GM12878 (cell line): ENCODE measurements around the gene KRTAP10-7. TPM values are rescaled to one million over a fixed set of nuclear protein-coding genes. Genes with fewer than 3 reads are reported as not detected.

Experiments used
- ATAC-seq: fragments of 200-7000 bp; cut with Tn5 transposase; 3 replicates; pipeline ENCODE4 v1.9.1; 2020; ENCODE audit warnings: mild to moderate bottlenecking, moderate library complexity
- BruUV-seq: library from RNA; stranded (reverse); fragments of 400-500 nt; replicated peaks from 2 replicates; lab custom pipeline; 2021; lab: Mats Ljungman, UMichigan
- CTCF ChIA-PET: fragments of 300-600 bp; sonication (Branson Sonifier 250); formaldehyde crosslinking; extraction: SDS; loops from one replicate; lab custom pipeline; 2021; ENCODE audit warnings: inconsistent platforms; lab: Yijun Ruan, JAX
- POLR2A ChIA-PET: fragments of 350-600 bp; formaldehyde crosslinking; extraction: SDS; loops from one replicate; lab custom pipeline; 2021; ENCODE audit warnings: inconsistent platforms; lab: Charles Lee
- RAD21 ChIA-PET: fragments of 300-600 bp; sonication (Branson Sonifier 250); formaldehyde crosslinking; loops from one replicate; lab custom pipeline; 2023; ENCODE audit warnings: antibody characterized with exemption; ENCODE audit not compliant: unreplicated experiment; lab: Charles Lee
- SMC1A ChIA-PET: fragments of 300-600 bp; sonication (Branson Sonifier 250); formaldehyde crosslinking; loops from one replicate; lab custom pipeline; 2023; ENCODE audit not compliant: unreplicated experiment, uncharacterized antibody; lab: Charles Lee
- DNase-seq: peaks from one replicate; pipeline ENCODE4 v3.0.0-alpha.2; 2011; ENCODE audit warnings: low read depth, low spot score
- FAIRE-seq: peaks from 3 replicates; lab custom pipeline; 2011; peaks lifted over from hg19 to GRCh38; lab: Jason Lieb, UNC
- H2AFZ ChIP-seq: 2 replicates; pipeline ENCODE4 v1.6.0; 2011; ENCODE audit warnings: low read depth, low read length, control low read depth; ENCODE audit not compliant: control insufficient read depth
- H3K27ac ChIP-seq: 2 replicates; pipeline ENCODE4 v1.5.1; 2011; ENCODE audit warnings: control low read depth; ENCODE audit not compliant: control insufficient read depth, insufficient read depth
- H3K27me3 ChIP-seq, 2 experiments: replicated peaks in 1 of 2; 2 replicates each; pipeline versions ENCODE4 v1.6.0 to v1.6.1; 2011; ENCODE audit warnings: low read length in 1 of 2; ENCODE audit not compliant: control insufficient read depth in 2 of 2, insufficient read depth in 2 of 2
- H3K36me3 ChIP-seq, 2 experiments: 2 replicates each; pipeline ENCODE4 v1.5.1; 2011; ENCODE audit warnings: low read length in 1 of 2; ENCODE audit not compliant: control insufficient read depth in 2 of 2, insufficient read depth in 2 of 2
- H3K4me1 ChIP-seq: 2 replicates; pipeline ENCODE4 v1.6.1; 2011; ENCODE audit warnings: mild to moderate bottlenecking, low read length, moderate library complexity, mixed read lengths; ENCODE audit not compliant: control insufficient read depth, insufficient read depth
- H3K4me2 ChIP-seq: 2 replicates; pipeline ENCODE4 v1.6.0; 2011; ENCODE audit warnings: control low read depth; ENCODE audit not compliant: control insufficient read depth, insufficient read depth
- H3K4me3 ChIP-seq: fragments of 200-600 bp; sonication (generic); 2 replicates; pipeline ENCODE4 v1.5.1; 2016
- H3K79me2 ChIP-seq: 2 replicates; pipeline ENCODE4 v1.6.0; 2011; ENCODE audit warnings: low read length; ENCODE audit not compliant: control insufficient read depth, insufficient read depth
- H3K9ac ChIP-seq: 2 replicates; pipeline ENCODE4 v1.8.0; 2011; ENCODE audit warnings: low read length, control low read depth, mixed read lengths; ENCODE audit not compliant: control insufficient read depth, insufficient read depth
- H3K9me3 ChIP-seq: replicated peaks from 3 replicates; pipeline ENCODE4 v1.5.1; 2011; ENCODE audit warnings: mild to moderate bottlenecking, low read length; ENCODE audit not compliant: control insufficient read depth, insufficient read depth
- H4K20me1 ChIP-seq: 2 replicates; pipeline ENCODE4 v1.6.0; 2011; ENCODE audit not compliant: control insufficient read depth, insufficient read depth
- POLR2A ChIP-seq: IDR thresholded peaks from 2 replicates; pipeline ENCODE4 v1.6.1; 2011; ENCODE audit warnings: low read depth, mild to moderate bottlenecking, low read length
- SP1 ChIP-seq: IDR thresholded peaks from one replicate; pipeline ENCODE4 v1.6.1; 2011; ENCODE audit warnings: low read depth, low read length
- WGBS: methylation state at CpG from one replicate; pipeline ENCODE4 v1.1.6; 2016; ENCODE audit warnings: low lambda C conversion rate; ENCODE audit not compliant: insufficient replicate concordance, insufficient coverage; ENCODE audit errors: missing lambda C conversion rate; 5-methylcytosine and 5-hydroxymethylcytosine counted together
- in situ Hi-C: fragments of 300-500 bp; cut with MboI; formaldehyde crosslinking; loops from 9 replicates; pipeline ENCODE4 v1.14.3; 2018; ENCODE audit warnings: mixed read lengths
- intact Hi-C: fragments of 100-400 bp; cut with micrococcal nuclease; formaldehyde crosslinking; loops from one replicate; pipeline ENCODE4 v1.14.2; 2022; ENCODE audit not compliant: unreplicated experiment
- polyA plus RNA-seq, 11 experiments: library from polyadenylated mRNA; depleted of rRNA in 4 of 11; unstranded in 6 of 11; stranded (reverse) in 5 of 11; fragments of >200 nt; fragmentation: Nextera tagmentation in 4 of 11; fragmentation: Illumina TruSeq in 1 of 11; extraction: Ambion mirVana in 4 of 11; extraction: Trizol in 1 of 11; gene quantifications; 1 replicate in 1 of 11; 2 replicates in 10 of 11; pipeline versions ENCODE4 v1.2.1 to v1.2.3, GENCODE V29; 2011 to 2016; ENCODE audit warnings: inconsistent platforms in 2 of 11, missing spikeins in 2 of 11, low read depth in 1 of 11
- total RNA-seq, 4 experiments: library from RNA; depleted of rRNA in 3 of 4; stranded (reverse); fragments of >200 nt in 3 of 4; fragmentation: Illumina TruSeq in 1 of 4; extraction: Trizol in 1 of 4; gene quantifications; 2 replicates each; pipeline versions ENCODE4 v1.2.1 to v1.2.3, GENCODE V29; 2013 to 2021
- TF ChIP-seq, protein P1 (sequence below): fragments of 450-650 bp; formaldehyde crosslinking; IDR thresholded peaks from 2 replicates; pipeline ENCODE4 v1.4.0; 2020; ENCODE audit warnings: mild to moderate bottlenecking, moderate library complexity
- TF ChIP-seq, protein P2 (sequence below): fragments of 450-650 bp; formaldehyde crosslinking; IDR thresholded peaks from 2 replicates; pipeline ENCODE4 v1.5.0; 2022; ENCODE audit warnings: mild to moderate bottlenecking, missing genetic modification characterization

KRTAP10-7 gene
- total and polyA plus RNA-seq, 10 of the 15 experiments (the other 5 are each of a cell fraction or from before 2014, with no cell fraction given), result not detected

DNA sequence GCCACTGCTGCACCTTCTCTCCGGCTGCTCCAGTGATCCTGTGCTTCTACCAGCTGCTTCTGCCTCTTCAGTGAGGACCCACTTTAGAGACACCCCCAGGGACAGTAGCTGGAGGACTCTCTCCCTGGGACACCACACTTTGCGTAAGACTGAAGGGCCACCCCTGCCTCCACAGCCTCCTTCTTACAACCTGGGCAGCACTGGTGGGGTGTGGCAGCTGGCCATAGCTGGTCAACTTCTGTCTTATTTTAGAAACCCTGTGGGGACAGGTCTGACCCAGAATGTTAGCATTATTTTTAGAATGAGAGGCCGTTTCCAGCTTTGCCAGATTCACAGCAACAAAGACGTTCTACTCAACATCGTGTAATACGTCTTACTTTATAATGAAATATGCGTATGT is 25.4 kb downstream of the KRTAP10-7 start:
- POLR2A ChIA-PET, result no interaction called here
- FAIRE-seq, result no peak
- Histone ChIP-seq H3K9ac (no peak overlapping the region), H3K9me3 (peaks cover 10% of the 10 kb centered on the region; the same call in 1 of the 3 replicates), H2AFZ (no peak overlapping the region), H3K79me2 (no peaks in the 10 kb centered on the region), H3K27ac (no peak overlapping the region), H3K4me3 (no peak overlapping the region), H3K4me2 (no peak overlapping the region), H4K20me1 (no peaks in the 10 kb centered on the region), H3K27me3 (no peaks in the 10 kb centered on the region), H3K36me3 (no peaks in the 10 kb centered on the region), H3K4me1 (no peaks in the 10 kb centered on the region)
- BruUV-seq, result no TSS peak
- ATAC-seq, result no peak
- TF ChIP-seq, protein P1, sequence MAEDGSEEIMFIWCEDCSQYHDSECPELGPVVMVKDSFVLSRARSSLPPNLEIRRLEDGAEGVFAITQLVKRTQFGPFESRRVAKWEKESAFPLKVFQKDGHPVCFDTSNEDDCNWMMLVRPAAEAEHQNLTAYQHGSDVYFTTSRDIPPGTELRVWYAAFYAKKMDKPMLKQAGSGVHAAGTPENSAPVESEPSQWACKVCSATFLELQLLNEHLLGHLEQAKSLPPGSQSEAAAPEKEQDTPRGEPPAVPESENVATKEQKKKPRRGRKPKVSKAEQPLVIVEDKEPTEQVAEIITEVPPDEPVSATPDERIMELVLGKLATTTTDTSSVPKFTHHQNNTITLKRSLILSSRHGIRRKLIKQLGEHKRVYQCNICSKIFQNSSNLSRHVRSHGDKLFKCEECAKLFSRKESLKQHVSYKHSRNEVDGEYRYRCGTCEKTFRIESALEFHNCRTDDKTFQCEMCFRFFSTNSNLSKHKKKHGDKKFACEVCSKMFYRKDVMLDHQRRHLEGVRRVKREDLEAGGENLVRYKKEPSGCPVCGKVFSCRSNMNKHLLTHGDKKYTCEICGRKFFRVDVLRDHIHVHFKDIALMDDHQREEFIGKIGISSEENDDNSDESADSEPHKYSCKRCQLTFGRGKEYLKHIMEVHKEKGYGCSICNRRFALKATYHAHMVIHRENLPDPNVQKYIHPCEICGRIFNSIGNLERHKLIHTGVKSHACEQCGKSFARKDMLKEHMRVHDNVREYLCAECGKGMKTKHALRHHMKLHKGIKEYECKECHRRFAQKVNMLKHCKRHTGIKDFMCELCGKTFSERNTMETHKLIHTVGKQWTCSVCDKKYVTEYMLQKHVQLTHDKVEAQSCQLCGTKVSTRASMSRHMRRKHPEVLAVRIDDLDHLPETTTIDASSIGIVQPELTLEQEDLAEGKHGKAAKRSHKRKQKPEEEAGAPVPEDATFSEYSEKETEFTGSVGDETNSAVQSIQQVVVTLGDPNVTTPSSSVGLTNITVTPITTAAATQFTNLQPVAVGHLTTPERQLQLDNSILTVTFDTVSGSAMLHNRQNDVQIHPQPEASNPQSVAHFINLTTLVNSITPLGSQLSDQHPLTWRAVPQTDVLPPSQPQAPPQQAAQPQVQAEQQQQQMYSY (CRISPR knock-in tag), result no peak
- intact Hi-C loops (no loop called here), in situ Hi-C loops (no loop called here)
- no peak for DNase-seq
- 70% methylated on average over 7 of the region's 7 CpGs for WGBS
- SMC1A ChIA-PET, result no interaction called here
- CTCF ChIA-PET, result no interaction called here
- RAD21 ChIA-PET, result no interaction called here

DNA sequence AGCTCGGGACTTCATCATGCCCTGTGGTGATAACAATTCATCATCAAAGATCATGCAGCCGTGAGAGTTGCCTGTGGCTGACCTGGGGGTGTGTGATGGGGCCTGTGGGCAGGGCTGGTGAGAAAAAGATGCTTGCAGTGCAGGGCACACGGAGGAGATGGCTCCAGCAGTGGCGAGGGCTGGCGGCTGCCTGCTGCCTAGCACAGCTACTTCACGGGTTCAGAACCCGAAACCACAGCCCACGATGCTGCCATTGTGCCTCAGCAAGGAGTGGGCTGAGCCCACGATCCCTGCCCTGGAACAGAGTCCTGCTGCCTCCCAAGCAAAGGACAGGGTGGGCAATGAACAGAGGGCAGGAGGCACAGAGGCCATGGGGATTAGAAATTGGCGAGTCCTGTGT is 25.9 kb downstream of the KRTAP10-7 start:
- in situ Hi-C loops, result no loop called here
- ChIA-PET CTCF (no interaction called here), SMC1A (no interaction called here), RAD21 (no interaction called here), POLR2A (no interaction called here)
- Histone ChIP-seq H3K36me3 (no peaks in the 10 kb centered on the region), H3K79me2 (no peaks in the 10 kb centered on the region), H3K9me3 (peaks cover 10% of the 10 kb centered on the region; the same call in 1 of the 3 replicates), H3K4me3 (no peak overlapping the region), H3K27ac (no peak overlapping the region), H4K20me1 (no peaks in the 10 kb centered on the region), H3K4me2 (no peak overlapping the region), H3K9ac (no peak overlapping the region), H3K4me1 (no peaks in the 10 kb centered on the region), H2AFZ (no peak overlapping the region), H3K27me3 (no peaks in the 10 kb centered on the region)
- FAIRE-seq, result no peak
- intact Hi-C loops, result no loop called here
- no TSS peak for BruUV-seq
- ATAC-seq, result no peak
- no peak for TF ChIP-seq SP1
- TF ChIP-seq POLR2A, result no peak
- TF ChIP-seq, protein P2, sequence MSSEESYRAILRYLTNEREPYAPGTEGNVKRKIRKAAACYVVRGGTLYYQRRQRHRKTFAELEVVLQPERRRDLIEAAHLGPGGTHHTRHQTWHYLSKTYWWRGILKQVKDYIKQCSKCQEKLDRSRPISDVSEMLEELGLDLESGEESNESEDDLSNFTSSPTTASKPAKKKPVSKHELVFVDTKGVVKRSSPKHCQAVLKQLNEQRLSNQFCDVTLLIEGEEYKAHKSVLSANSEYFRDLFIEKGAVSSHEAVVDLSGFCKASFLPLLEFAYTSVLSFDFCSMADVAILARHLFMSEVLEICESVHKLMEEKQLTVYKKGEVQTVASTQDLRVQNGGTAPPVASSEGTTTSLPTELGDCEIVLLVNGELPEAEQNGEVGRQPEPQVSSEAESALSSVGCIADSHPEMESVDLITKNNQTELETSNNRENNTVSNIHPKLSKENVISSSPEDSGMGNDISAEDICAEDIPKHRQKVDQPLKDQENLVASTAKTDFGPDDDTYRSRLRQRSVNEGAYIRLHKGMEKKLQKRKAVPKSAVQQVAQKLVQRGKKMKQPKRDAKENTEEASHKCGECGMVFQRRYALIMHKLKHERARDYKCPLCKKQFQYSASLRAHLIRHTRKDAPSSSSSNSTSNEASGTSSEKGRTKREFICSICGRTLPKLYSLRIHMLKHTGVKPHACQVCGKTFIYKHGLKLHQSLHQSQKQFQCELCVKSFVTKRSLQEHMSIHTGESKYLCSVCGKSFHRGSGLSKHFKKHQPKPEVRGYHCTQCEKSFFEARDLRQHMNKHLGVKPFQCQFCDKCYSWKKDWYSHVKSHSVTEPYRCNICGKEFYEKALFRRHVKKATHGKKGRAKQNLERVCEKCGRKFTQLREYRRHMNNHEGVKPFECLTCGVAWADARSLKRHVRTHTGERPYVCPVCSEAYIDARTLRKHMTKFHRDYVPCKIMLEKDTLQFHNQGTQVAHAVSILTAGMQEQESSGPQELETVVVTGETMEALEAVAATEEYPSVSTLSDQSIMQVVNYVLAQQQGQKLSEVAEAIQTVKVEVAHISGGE (CRISPR knock-in tag), result no peak
- DNase-seq, result no peak
- WGBS, result 39% methylated on average over 10 of the region's 10 CpGs
